Measurements from ENCODE around the gene BCAS3.

The BCAS3 gene

GRCh38 chr17:60896996-60897395 is 219.3 kb downstream of the BCAS3 start:
- TF ChIP-seq, protein P1, sequence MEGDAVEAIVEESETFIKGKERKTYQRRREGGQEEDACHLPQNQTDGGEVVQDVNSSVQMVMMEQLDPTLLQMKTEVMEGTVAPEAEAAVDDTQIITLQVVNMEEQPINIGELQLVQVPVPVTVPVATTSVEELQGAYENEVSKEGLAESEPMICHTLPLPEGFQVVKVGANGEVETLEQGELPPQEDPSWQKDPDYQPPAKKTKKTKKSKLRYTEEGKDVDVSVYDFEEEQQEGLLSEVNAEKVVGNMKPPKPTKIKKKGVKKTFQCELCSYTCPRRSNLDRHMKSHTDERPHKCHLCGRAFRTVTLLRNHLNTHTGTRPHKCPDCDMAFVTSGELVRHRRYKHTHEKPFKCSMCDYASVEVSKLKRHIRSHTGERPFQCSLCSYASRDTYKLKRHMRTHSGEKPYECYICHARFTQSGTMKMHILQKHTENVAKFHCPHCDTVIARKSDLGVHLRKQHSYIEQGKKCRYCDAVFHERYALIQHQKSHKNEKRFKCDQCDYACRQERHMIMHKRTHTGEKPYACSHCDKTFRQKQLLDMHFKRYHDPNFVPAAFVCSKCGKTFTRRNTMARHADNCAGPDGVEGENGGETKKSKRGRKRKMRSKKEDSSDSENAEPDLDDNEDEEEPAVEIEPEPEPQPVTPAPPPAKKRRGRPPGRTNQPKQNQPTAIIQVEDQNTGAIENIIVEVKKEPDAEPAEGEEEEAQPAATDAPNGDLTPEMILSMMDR (IDR thresholded peaks at IDR 0.05; ENCODE audit: extremely low read depth, missing control alignments) = no peak
- no peak for DNase-seq (ENCODE audit: low spot score)

DNA sequence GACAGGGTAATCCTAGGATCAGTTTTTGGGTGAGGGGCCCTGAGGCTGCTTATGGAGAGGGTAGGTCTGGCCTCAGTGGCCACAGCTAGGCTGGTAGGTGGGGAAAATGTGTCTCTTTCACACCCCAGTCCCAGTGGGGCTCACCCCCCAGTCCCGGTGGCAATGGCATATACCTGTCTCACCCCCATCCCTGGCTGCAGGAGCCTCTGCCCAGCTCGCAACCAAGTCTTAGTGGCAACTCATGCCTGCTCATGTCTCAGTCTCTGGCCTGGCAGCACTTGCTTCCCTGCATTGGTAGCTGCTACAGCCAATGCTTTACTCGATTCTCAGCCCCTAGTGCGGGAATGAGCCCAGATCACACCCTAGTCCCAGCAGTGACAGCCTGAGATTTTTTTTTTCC is 221.5 kb downstream of the BCAS3 start:
- TF ChIP-seq, protein P1 (IDR thresholded peaks at IDR 0.05; ENCODE audit: extremely low read depth, missing control alignments) = no peak
- DNase-seq (ENCODE audit: low spot score) = no peak

DNA sequence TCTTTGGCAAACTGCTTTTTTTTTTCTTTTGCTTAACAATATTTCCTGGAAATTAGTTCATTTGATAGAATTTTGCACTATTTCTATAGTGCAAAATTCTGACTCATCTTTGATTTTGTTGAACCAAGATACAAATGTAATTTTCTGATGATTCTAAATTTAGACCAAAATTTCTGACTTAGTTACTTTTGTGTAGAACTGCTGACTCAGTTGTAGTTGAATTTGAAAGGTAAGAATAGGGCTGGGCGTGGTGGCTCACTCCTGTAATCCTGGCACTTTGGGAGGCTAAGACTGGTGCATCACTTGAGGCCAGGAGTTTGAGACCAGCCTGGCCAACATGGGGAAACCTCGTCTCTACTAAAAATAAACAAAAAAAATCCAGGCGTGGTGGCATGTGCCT is 223.0 kb downstream of the BCAS3 start:
- TF ChIP-seq, protein P1 (IDR thresholded peaks at IDR 0.05; ENCODE audit: extremely low read depth, missing control alignments) = no peak

GRCh38 chr17:60901242-60901641 is 223.6 kb downstream of the BCAS3 start:
- DNase-seq (ENCODE audit: low spot score) = no peak
- TF ChIP-seq, protein P1 (IDR thresholded peaks at IDR 0.05; ENCODE audit: extremely low read depth, missing control alignments) = no peak

More for the DNA sequence above, 223.0 kb downstream of the BCAS3 start:
- no peak for DNase-seq (ENCODE audit: low spot score)

GRCh38 chr17:60901806-60902205 is 224.2 kb downstream of the BCAS3 start:
- DNase-seq (ENCODE audit: low spot score) = no peak
- TF ChIP-seq, protein P1 (IDR thresholded peaks at IDR 0.05; ENCODE audit: extremely low read depth, missing control alignments) = no peak

- TF ChIP-seq, protein P1 (IDR thresholded peaks at IDR 0.05; ENCODE audit: extremely low read depth, missing control alignments) = no peak
- DNase-seq (ENCODE audit: low spot score) = no peak
Observed at GRCh38 chr17:60902399-60902798, 224.7 kb downstream of the BCAS3 start.

DNA sequence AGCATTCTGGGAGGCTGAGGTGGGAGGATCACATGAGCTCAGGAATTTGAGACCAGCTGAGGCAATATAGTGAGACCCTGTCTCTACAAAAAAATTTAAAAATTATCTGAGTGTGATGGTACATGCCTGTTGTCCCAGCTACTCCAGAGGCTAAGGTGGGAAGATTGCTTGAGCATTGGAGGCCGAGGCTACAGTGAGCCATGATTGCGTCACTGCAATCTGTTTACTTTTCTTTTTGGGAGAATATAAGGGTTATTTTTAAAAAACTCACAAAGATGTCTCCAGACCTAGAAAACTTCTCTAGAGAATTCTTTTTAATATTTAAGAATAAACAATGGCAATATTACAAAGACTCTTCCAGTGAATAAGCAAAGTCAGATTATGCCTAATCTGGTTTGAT is 226.9 kb downstream of the BCAS3 start:
- TF ChIP-seq, protein P1 (IDR thresholded peaks at IDR 0.05; ENCODE audit: extremely low read depth, missing control alignments) = no peak
- no peak for DNase-seq (ENCODE audit: low spot score)

Data from GM20000 (cell line).